ENCODE results near the gene KIAA1217.

Gene KIAA1217

GRCh38 chr10:24358022-24358421 lies 149.1 kb downstream of the KIAA1217 start:
- no peak for DNase-seq (ENCODE audit: low read depth in 4 of 4, low spot score in 1 of 4)

GRCh38 chr10:24360282-24361127 lies 151.6 kb downstream of the KIAA1217 start:
- peak in 2 of 4 experiments; percentile 13 to 21 for DNase-seq (ENCODE audit: low read depth in 4 of 4, low spot score in 1 of 4)

DNA sequence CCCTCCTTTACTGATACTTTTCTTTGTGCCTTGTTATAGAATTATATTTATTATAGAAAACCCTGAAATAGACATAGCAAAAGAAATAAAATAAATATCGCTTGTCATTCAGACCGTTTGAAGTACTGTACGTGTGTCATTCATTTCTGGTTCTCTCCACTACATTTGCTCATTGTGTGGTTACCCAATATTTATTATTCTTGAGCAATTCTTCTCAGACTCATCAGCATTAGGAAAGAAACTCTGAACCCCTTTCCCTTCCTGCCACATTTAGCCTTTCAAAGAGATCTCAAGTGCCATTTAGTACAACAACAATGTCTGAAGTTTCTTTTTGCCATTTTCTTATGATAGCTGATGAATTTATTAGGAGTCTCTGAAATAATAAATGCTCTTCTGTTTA lies 154.1 kb downstream of the KIAA1217 start:
- no peak for DNase-seq (ENCODE audit: low read depth in 4 of 4, low spot score in 1 of 4)

GRCh38 chr10:24367688-24368087 lies 158.8 kb downstream of the KIAA1217 start:
- no peak for DNase-seq (ENCODE audit: low read depth in 4 of 4, low spot score in 1 of 4)

- DNase-seq (ENCODE audit: low read depth in 4 of 4, low spot score in 1 of 4), result no peak
Measured at GRCh38 chr10:24370877-24371276, 161.9 kb downstream of the KIAA1217 start.

DNA sequence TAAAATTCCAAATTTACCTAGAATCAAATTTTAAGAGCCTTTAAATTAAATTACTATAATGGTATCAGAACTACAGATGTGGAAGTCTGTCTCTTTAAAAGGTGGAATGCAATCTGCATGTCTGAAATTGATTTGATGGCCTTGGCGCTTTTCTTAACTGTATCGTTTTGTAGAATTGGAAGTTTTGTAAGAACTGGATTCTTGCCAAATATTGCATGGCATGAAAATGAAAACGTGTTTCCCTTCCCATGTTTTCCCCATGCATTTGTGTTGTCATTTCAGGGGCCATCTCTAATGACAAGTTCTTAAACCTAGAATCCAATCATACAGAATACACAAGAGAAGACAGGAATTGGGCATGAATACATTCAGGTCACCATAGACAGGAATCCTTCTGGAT lies 162.5 kb downstream of the KIAA1217 start:
- DNase-seq (ENCODE audit: low read depth in 4 of 4, low spot score in 1 of 4), result no peak

DNA sequence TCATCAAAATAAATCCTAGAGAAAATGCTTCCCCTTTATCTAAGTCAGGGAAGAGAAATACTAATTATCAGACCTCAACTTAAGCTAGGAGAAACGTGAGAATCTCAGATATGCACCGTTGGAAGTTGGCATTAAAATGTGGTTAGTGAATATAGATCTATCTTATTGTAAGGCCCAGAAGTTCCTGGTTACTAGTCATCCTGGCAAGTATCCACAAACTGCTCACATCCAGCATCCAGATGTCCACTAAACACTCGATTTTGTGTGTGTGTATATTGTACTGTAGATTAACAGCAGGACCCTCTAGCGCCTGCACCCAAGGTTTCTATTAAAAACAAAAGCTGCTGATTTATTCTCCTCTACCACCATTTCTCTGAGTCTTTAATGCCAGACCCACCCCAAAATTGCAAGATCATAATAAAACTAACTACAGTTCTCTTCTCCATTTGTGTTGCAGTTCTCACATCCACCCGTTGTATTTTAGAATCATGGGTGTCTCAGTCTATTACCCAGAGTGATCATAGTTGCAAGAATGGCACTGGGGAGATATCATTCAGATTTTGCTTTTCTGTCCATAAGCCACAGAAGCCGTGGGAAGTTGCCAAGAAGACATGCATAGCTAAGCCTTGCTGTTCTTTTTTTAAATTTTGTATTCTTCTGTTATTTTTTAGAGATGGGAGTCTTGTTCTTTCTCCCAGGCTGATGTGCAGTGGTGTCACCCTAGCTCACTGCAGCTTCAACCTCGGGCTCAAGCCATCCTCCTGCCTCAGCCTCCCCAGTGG lies 165.4 kb downstream of the KIAA1217 start:
- no peak for DNase-seq (ENCODE audit: low read depth in 4 of 4, low spot score in 1 of 4)

- DNase-seq (ENCODE audit: low read depth in 4 of 4, low spot score in 1 of 4), result no peak
Measured at GRCh38 chr10:24375510-24375909, 166.6 kb downstream of the KIAA1217 start.

GRCh38 chr10:24376731-24377130 lies 167.8 kb downstream of the KIAA1217 start:
- no peak for DNase-seq (ENCODE audit: low read depth in 4 of 4, low spot score in 1 of 4)

- DNase-seq (ENCODE audit: low read depth in 4 of 4, low spot score in 1 of 4), result no peak
Measured at GRCh38 chr10:24378126-24378920, 169.4 kb downstream of the KIAA1217 start.

DNA sequence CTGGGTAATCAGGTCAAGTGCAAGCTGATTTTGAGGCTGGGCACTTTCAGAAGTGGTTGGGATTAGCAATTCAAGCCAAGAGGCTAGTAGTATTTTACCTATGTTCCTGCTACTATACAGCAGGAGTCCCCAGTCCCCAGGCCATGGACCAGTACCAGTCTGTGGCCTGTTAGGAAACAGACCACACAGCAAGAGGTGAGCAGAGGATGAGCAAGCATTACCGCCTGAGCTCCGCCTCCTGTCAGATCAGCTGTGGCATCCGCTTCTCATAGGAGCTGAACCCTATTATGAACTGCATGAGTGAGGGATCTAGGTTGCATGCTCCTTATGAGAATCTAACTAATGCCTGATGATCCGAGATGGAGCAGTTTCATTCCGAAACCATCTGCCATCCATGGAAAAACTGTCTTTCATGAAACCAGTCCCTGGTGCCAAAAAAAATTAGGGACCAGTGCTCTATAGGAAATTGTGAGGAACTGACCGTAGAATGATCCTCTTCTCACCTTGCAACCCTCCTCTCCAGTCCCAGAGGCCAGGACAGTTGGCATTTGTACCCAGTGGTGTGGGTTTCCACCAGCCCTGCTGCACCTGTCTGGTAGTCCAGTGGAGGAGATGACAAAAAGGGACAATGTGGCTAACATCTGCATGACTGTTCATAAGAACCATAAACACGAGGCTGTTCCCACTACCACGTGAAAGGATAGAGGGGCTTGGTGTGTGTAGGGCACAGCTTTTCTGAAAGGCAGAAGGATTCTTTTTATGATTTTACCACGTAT lies 172.5 kb downstream of the KIAA1217 start:
- DNase-seq (ENCODE audit: low read depth in 4 of 4, low spot score in 1 of 4), result no peak

DNA sequence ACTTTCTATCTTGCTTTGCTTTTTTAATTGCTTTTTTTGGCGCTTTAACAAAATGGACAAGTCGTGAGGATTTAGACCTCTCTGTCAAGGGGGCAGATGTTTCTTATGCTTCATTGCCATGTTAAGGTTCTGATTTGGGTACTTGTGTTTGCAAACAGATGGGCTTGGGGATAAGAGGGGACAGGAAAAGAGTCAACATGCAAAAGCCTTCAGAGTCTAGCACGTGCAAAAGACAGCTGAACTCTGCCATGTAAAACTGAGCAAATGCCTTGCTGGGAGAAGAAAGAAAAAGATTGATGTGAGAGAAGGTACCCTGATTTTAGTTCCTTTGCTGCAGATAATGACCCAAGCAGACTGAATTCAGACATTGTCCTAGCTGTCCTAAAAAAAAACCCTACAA lies 173.1 kb downstream of the KIAA1217 start:
- no peak for DNase-seq (ENCODE audit: low read depth in 4 of 4, low spot score in 1 of 4)

DNA sequence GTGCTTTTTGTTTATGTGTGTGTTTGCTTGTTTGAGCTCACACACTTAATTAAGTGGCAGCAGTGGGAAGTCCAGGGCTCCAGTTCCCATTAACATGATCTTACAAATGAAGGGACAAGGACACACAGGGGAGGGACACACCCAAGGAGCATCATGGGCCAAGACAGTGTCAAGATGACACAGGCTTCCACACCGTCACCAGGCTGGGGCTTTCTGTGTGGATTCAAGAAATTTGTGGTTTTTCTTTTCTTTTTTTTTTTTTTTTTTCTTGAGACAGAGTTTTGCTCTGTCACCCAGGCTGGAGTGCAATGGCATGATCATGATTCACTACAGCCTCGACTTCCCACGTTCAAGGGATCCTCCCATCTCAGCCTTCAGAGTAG lies 173.6 kb downstream of the KIAA1217 start:
- DNase-seq (ENCODE audit: low read depth in 4 of 4, low spot score in 1 of 4), result no peak

- no peak for DNase-seq (ENCODE audit: low read depth in 4 of 4, low spot score in 1 of 4)
Measured at GRCh38 chr10:24382979-24383663, 174.2 kb downstream of the KIAA1217 start.

DNA sequence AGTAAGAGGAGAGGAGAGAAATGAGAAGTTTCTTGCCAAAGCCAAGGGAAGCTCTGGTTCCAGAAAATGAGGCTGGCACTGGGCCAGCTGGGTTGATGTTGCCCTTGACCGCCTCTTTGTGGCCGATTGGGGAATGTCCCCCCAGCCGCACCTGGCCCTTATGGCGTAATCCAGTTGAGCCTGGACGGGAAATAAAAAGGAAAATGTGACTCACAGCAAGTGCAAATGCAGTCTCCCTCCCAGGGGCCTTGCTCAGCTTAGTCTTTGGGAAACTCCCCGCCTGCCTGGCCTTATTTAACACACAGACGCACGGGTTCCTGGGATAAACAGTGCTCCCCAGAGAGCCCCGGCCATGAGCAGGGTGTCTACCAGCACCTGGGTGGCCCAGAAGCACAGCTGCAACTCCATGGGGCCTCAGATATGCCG lies 174.8 kb downstream of the KIAA1217 start:
- DNase-seq (ENCODE audit: low read depth in 4 of 4, low spot score in 1 of 4), result peak in 2 of 4 experiments; percentile 1 to 32

DNA sequence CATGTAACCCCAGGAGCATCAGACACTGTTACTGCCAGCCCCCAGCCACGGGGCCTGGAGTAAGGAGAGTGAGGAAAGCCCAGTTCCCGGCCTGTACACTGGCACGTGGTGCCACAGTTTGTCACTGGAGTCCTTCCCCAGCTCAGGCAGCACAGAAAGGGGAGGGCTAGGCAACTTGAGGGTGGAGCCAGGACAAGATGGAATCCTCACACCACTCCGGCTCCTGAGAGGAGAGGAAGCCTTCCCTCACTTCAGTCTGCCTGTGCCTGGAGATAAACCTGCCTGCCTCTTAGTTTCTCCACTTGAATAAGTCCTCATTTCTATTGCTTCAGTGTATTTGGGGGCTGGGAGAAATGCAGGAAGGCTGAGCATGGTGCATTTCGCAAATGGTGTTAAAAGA lies 176.0 kb downstream of the KIAA1217 start:
- DNase-seq (ENCODE audit: low read depth in 4 of 4, low spot score in 1 of 4), result no peak

DNA sequence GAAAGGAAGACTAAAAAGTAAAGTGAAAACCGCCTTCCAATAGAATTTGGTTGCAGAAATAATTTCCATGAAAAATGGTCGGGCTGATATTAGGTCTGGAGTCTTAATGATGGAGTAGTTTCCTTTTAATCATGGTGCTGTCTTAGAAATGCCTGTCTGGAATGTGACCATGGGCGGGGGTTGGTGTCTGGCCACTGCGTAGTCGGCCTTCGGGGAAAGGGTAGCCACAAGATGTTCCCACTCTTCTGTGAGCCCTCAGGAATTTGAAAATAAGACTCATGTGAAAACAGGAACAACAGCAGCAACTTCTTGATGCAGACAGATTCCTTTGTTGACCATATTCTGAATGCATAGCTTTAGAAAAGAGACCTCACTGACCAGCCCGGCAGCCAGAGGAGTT lies 176.8 kb downstream of the KIAA1217 start:
- no peak for DNase-seq (ENCODE audit: low read depth in 4 of 4, low spot score in 1 of 4)

GRCh38 chr10:24390146-24390700 lies 181.3 kb downstream of the KIAA1217 start:
- DNase-seq (ENCODE audit: low read depth in 4 of 4, low spot score in 1 of 4), result no peak

GRCh38 chr10:24390746-24391145 lies 181.8 kb downstream of the KIAA1217 start:
- DNase-seq (ENCODE audit: low read depth in 4 of 4, low spot score in 1 of 4), result no peak

GRCh38 chr10:24393201-24393600 lies 184.3 kb downstream of the KIAA1217 start:
- no peak for DNase-seq (ENCODE audit: low read depth in 4 of 4, low spot score in 1 of 4)

All from stimulated activated CD4-positive, alpha-beta T cell treated with anti-CD3 and anti-CD28 coated beads, Interleukin-1b, Interleukin-23, amount 100 ng/mL, for 24 hours (primary cell).